ENCODE measurements around the gene EPS8L3.
"Not testable (repeated sequence)": the region's sequence is repeated elsewhere in the genome, so short reads cannot be mapped to it uniquely, and the experiment has no call there.

The EPS8L3 gene

GRCh38 chr1:109708949-109709348, 54.8 kb downstream of the EPS8L3 start:
- not testable (repeated sequence) for DNase-seq; H3K27ac Mint-ChIP-seq; H3K4me3 Mint-ChIP-seq; H3K4me1 Mint-ChIP-seq (ENCODE audit: low read depth in 2 of 2); H3K9me3 Mint-ChIP-seq; H3K36me3 Mint-ChIP-seq (ENCODE audit: insufficient read depth); ATAC-seq (replicated peaks)
- peaks cover 43 to 49% of the 10 kb centered on the region in 2 donors for H3K27me3 Mint-ChIP-seq

GRCh38 chr1:109705411-109705810, 58.3 kb downstream of the EPS8L3 start:
- Mint-ChIP-seq H3K36me3 (ENCODE audit: insufficient read depth) (no peaks in the 10 kb centered on the region), H3K4me1 (ENCODE audit: low read depth in 2 of 2) (no peaks in the 10 kb centered on the region), H3K4me3 (no peak overlapping the region), H3K9me3 (peaks cover 5 to 8% of the 10 kb centered on the region in 2 donors), H3K27ac (no peak overlapping the region), H3K27me3 (peaks cover 44 to 48% of the 10 kb centered on the region in 2 donors)
- DNase-seq (no peak), ATAC-seq (replicated peaks) (no peak)

GRCh38 chr1:109704173-109704572, 59.5 kb downstream of the EPS8L3 start:
- no peak for DNase-seq
- Mint-ChIP-seq H3K9me3 (peaks cover 3 to 8% of the 10 kb centered on the region in 2 donors), H3K27ac (no peak overlapping the region), H3K4me3 (no peak overlapping the region), H3K36me3 (ENCODE audit: insufficient read depth) (no peaks in the 10 kb centered on the region), H3K27me3 (peaks cover 44 to 48% of the 10 kb centered on the region in 2 donors), H3K4me1 (ENCODE audit: low read depth in 2 of 2) (no peaks in the 10 kb centered on the region)
- no peak for ATAC-seq (replicated peaks)

GRCh38 chr1:109702940-109703339, 60.8 kb downstream of the EPS8L3 start:
- not testable (repeated sequence) for H3K4me1 Mint-ChIP-seq (ENCODE audit: low read depth in 2 of 2); H3K36me3 Mint-ChIP-seq (ENCODE audit: insufficient read depth); H3K4me3 Mint-ChIP-seq; ATAC-seq (replicated peaks); H3K9me3 Mint-ChIP-seq; DNase-seq; H3K27ac Mint-ChIP-seq
- peaks cover 37 to 42% of the 10 kb centered on the region in 2 donors for H3K27me3 Mint-ChIP-seq

All from effector memory CD8-positive, alpha-beta T cell (primary cell).